ENCODE data around the gene LRPAP1. TPM values are rescaled to one million over a fixed set of nuclear protein-coding genes. Genes with fewer than 3 reads are reported as not detected.

The LRPAP1 gene
- polyA plus RNA-seq, 1 donor (not counting 4 experiments of a cell fraction or from before 2014, with no cell fraction given) = 121 TPM

- TF ChIP-seq EZH2 (IDR thresholded peaks at IDR 0.05; ENCODE audit: low read length) (no peak), CTCF (optimal IDR thresholded peaks at IDR 0.05 in 1 of 3, IDR thresholded peaks at IDR 0.05 in 1 of 3, conservative IDR thresholded peaks at IDR 0.05 in 1 of 3; ENCODE audit: extremely low read depth in 1 of 3, insufficient read depth in 2 of 3, low read length in 3 of 3) (no peak)
- H3K9me1 ChIP-seq (ENCODE audit: control insufficient read depth, extremely low read depth, insufficient read depth, low read length) = no peaks in the 10 kb centered on the region
- peaks cover 74% of the 10 kb centered on the region for H3K27me3 ChIP-seq (ENCODE audit: control insufficient read depth, extremely low read depth, insufficient read depth, low read length)
- no peaks in the 10 kb centered on the region for H4K20me1 ChIP-seq (ENCODE audit: control insufficient read depth, extremely low read depth, insufficient read depth, low read length)
- no peak overlapping the region for H3K4me3 ChIP-seq (ENCODE audit: control insufficient read depth in 2 of 3, extremely low read depth in 1 of 3, insufficient read depth in 2 of 3, low read depth in 1 of 3, low read length in 3 of 3)
- H3K9ac ChIP-seq (ENCODE audit: control insufficient read depth, extremely low read depth, insufficient read depth, low read length) = no peak overlapping the region
- H3K9me3 ChIP-seq (ENCODE audit: control insufficient read depth, low read depth, low read length) = no peaks in the 10 kb centered on the region
- no peak overlapping the region for H3K4me2 ChIP-seq (ENCODE audit: control insufficient read depth, extremely low read depth, insufficient read depth, low read depth, low read length)
- no peak for FAIRE-seq
- dilution Hi-C loops (cut with MboI; ENCODE audit: extremely low pct_ligation_motif_present, low sequenced_read_pairs) = no loop called here
- H3K27ac ChIP-seq (ENCODE audit: control insufficient read depth, insufficient read depth, low read length) = no peak overlapping the region
- no peaks in the 10 kb centered on the region for H3K79me2 ChIP-seq (ENCODE audit: control insufficient read depth, insufficient read depth, low read length)
- H3K4me1 ChIP-seq (ENCODE audit: control insufficient read depth, extremely low read depth, insufficient read depth, low read length) = no peaks in the 10 kb centered on the region
- H2AFZ ChIP-seq (ENCODE audit: control insufficient read depth, low read length) = no peak overlapping the region
- H3K36me3 ChIP-seq (ENCODE audit: control insufficient read depth in 2 of 2, extremely low read depth in 1 of 2, insufficient read depth in 2 of 2, low read length in 2 of 2) = no peaks in the 10 kb centered on the region
- no peak for DNase-seq (ENCODE audit: low read depth, low spot score)
Measured at GRCh38 chr4:3476936-3477749, 55.1 kb downstream of the LRPAP1 start.

- Histone ChIP-seq H3K4me1 (ENCODE audit: control insufficient read depth, extremely low read depth, insufficient read depth, low read length) (no peaks in the 10 kb centered on the region), H3K36me3 (ENCODE audit: control insufficient read depth in 2 of 2, extremely low read depth in 1 of 2, insufficient read depth in 2 of 2, low read length in 2 of 2) (no peaks in the 10 kb centered on the region), H4K20me1 (ENCODE audit: control insufficient read depth, extremely low read depth, insufficient read depth, low read length) (no peaks in the 10 kb centered on the region), H3K9me3 (ENCODE audit: control insufficient read depth, low read depth, low read length) (no peaks in the 10 kb centered on the region), H3K4me2 (ENCODE audit: control insufficient read depth, extremely low read depth, insufficient read depth, low read depth, low read length) (no peak overlapping the region), H3K27me3 (ENCODE audit: control insufficient read depth, extremely low read depth, insufficient read depth, low read length) (peaks cover 75% of the 10 kb centered on the region), H3K9me1 (ENCODE audit: control insufficient read depth, extremely low read depth, insufficient read depth, low read length) (no peaks in the 10 kb centered on the region), H2AFZ (ENCODE audit: control insufficient read depth, low read length) (no peak overlapping the region), H3K4me3 (ENCODE audit: control insufficient read depth in 2 of 3, extremely low read depth in 1 of 3, insufficient read depth in 2 of 3, low read depth in 1 of 3, low read length in 3 of 3) (no peak overlapping the region), H3K27ac (ENCODE audit: control insufficient read depth, insufficient read depth, low read length) (no peak overlapping the region), H3K79me2 (ENCODE audit: control insufficient read depth, insufficient read depth, low read length) (no peaks in the 10 kb centered on the region), H3K9ac (ENCODE audit: control insufficient read depth, extremely low read depth, insufficient read depth, low read length) (no peak overlapping the region)
- dilution Hi-C loops (cut with MboI; ENCODE audit: extremely low pct_ligation_motif_present, low sequenced_read_pairs) = no loop called here
- TF ChIP-seq CTCF (optimal IDR thresholded peaks at IDR 0.05 in 1 of 3, IDR thresholded peaks at IDR 0.05 in 1 of 3, conservative IDR thresholded peaks at IDR 0.05 in 1 of 3; ENCODE audit: extremely low read depth in 1 of 3, insufficient read depth in 2 of 3, low read length in 3 of 3) = no peak
- no peak for TF ChIP-seq EZH2 (IDR thresholded peaks at IDR 0.05; ENCODE audit: low read length)
- DNase-seq (ENCODE audit: low read depth, low spot score) (no peak), FAIRE-seq (no peak)
Measured at GRCh38 chr4:3476341-3476747, 55.9 kb downstream of the LRPAP1 start.

Measured in keratinocyte (primary cell).